Measurements from ENCODE around the gene ACAN. TPM values are rescaled to one million over a fixed set of nuclear protein-coding genes. Genes with fewer than 3 reads are reported as not detected.
"Not testable (repeated sequence)": the region's sequence is repeated elsewhere in the genome, so short reads cannot be mapped to it uniquely, and the experiment has no call there.

Gene ACAN
- total RNA-seq, 2 donors from 2014 or later: 1.6 TPM; not detected in 1

GRCh38 chr15:88917760-88918159 is 114.5 kb downstream of the ACAN start:
- no peak for TF ChIP-seq CTCF (IDR thresholded peaks at IDR 0.05)
- TF ChIP-seq POLR2A (IDR thresholded peaks at IDR 0.05): no peak
- WGBS, 2 donors: 47 to 59% methylated on average over 5 of the region's 5 CpGs
- DNase-seq (no peak), ATAC-seq (no peak)
- H3K27ac ChIP-seq: no peak overlapping the region
- H3K4me3 ChIP-seq: no peak overlapping the region
- intact Hi-C loops (cut with DNase I): no loop called here
- H3K9me3 ChIP-seq: no peaks in the 10 kb centered on the region
- no peaks in the 10 kb centered on the region for H3K27me3 ChIP-seq
- no peaks in the 10 kb centered on the region for H3K36me3 ChIP-seq (replicated peaks in 1 of 2; ENCODE audit: insufficient read depth in 1 of 2, low read depth in 2 of 2)
- H3K4me1 ChIP-seq: peaks cover 10% of the 10 kb centered on the region

- TF ChIP-seq CTCF (IDR thresholded peaks at IDR 0.05) (no peak), POLR2A (IDR thresholded peaks at IDR 0.05) (no peak)
- Histone ChIP-seq H3K9me3 (no peaks in the 10 kb centered on the region), H3K4me1 (peaks cover 1% of the 10 kb centered on the region), H3K27ac (no peak overlapping the region), H3K4me3 (no peak overlapping the region), H3K36me3 (replicated peaks in 1 of 2; ENCODE audit: insufficient read depth in 1 of 2, low read depth in 2 of 2) (no peaks in the 10 kb centered on the region), H3K27me3 (no peaks in the 10 kb centered on the region)
- WGBS, 2 donors: 6 to 15% methylated on average over 4 of the region's 4 CpGs
- intact Hi-C loops (cut with DNase I): no loop called here
- peak in 3 of 4 donors; percentile 45 to 63 (median 51) for DNase-seq
- no peak for ATAC-seq
Observed at GRCh38 chr15:88918738-88919137, 115.5 kb downstream of the ACAN start.

- no peak for DNase-seq
- Histone ChIP-seq H3K9me3 (no peaks in the 10 kb centered on the region), H3K36me3 (replicated peaks in 1 of 2; ENCODE audit: insufficient read depth in 1 of 2, low read depth in 2 of 2) (no peaks in the 10 kb centered on the region), H3K4me1 (no peaks in the 10 kb centered on the region), H3K27me3 (no peaks in the 10 kb centered on the region), H3K27ac (no peak overlapping the region), H3K4me3 (no peak overlapping the region)
- intact Hi-C loops (cut with DNase I): no loop called here
- ATAC-seq: no peak
- no peak for TF ChIP-seq POLR2A (IDR thresholded peaks at IDR 0.05)
- TF ChIP-seq CTCF (IDR thresholded peaks at IDR 0.05): no peak
- WGBS, 2 donors: 43 to 50% methylated on average over 9 of the region's 9 CpGs
Observed at GRCh38 chr15:88920186-88920891, 117.1 kb downstream of the ACAN start.

- ATAC-seq; intact Hi-C loops (cut with DNase I): not testable (repeated sequence)
- 79 to 81% methylated on average over 9 to 12 of the region's 12 CpGs for WGBS, 2 donors
Observed at GRCh38 chr15:88920892-88921435, 117.7 kb downstream of the ACAN start.

More at GRCh38 chr15:88920892-88921435, 117.7 kb downstream of the ACAN start:
- H3K4me1 ChIP-seq; DNase-seq; H3K9me3 ChIP-seq; H3K36me3 ChIP-seq (replicated peaks in 1 of 2; ENCODE audit: insufficient read depth in 1 of 2, low read depth in 2 of 2); H3K27me3 ChIP-seq; H3K4me3 ChIP-seq; H3K27ac ChIP-seq: not testable (repeated sequence)

Other genes with a start within 250 kb of the ACAN start
- gene AEN, start 182.1 kb upstream of the ACAN start, total RNA-seq: 10 to 100 TPM; 20.4 to 23.3 TPM
- 10 to 100 TPM in 1 of 2 donors, 1 to 10 TPM in 1; 2.9 to 25.4 TPM for gene ISG20, start 164.4 kb upstream of the ACAN start, total RNA-seq
- gene HAPLN3, start 92.1 kb downstream of the ACAN start, total RNA-seq: 1 to 10 TPM; 1.0 to 8.9 TPM
- 10 to 100 TPM; 51.4 to 77.5 TPM for gene MFGE8, start 109.9 kb downstream of the ACAN start, total RNA-seq